Endothelial cell of umbilical vein (primary cell): ENCODE measurements around the gene PNKP. TPM values are rescaled to one million over a fixed set of nuclear protein-coding genes. Genes with fewer than 3 reads are reported as not detected.

Source experiments
- BruUV-seq: library from RNA; stranded (reverse); fragments of 400-500 nt; replicated peaks from 2 replicates; lab custom pipeline; 2021; lab: Mats Ljungman, UMichigan
- CTCF ChIA-PET: fragments of 300-600, 350-600 bp; sonication (Branson Sonifier 250); formaldehyde crosslinking; loops from one replicate; lab custom pipeline; 2021; ENCODE audit warnings: antibody characterized with exemption, inconsistent platforms; lab: Charles Lee
- POLR2A ChIA-PET: fragments of 300-600, 350-600 bp; sonication (Branson Sonifier 250); formaldehyde crosslinking; loops from one replicate; lab custom pipeline; 2021; ENCODE audit warnings: antibody characterized with exemption, inconsistent platforms; lab: Charles Lee
- DNase-seq: peaks from one replicate; pipeline ENCODE4 v3.0.0-alpha.2; 2011; ENCODE audit warnings: low read depth, low spot score
- FAIRE-seq: peaks from 2 replicates; lab custom pipeline; 2011; peaks lifted over from hg19 to GRCh38; lab: Jason Lieb, UNC
- H2AFZ ChIP-seq: 2 replicates; pipeline ENCODE4 v1.6.0; 2012; ENCODE audit warnings: low read depth, low read length, control low read depth, inconsistent platforms
- H3K27ac ChIP-seq: 2 replicates; pipeline ENCODE4 v1.5.1; 2011; ENCODE audit warnings: low read depth, mild to moderate bottlenecking, control low read depth, low read length, moderate library complexity; ENCODE audit not compliant: insufficient read depth
- H3K27me3 ChIP-seq, 2 experiments: 2 replicates each; pipeline versions ENCODE4 v1.6.0 to v1.6.1; 2011; ENCODE audit warnings: low read length in 2 of 2, mixed read lengths in 1 of 2; ENCODE audit not compliant: control insufficient read depth in 2 of 2, insufficient read depth in 2 of 2
- H3K36me3 ChIP-seq, 2 experiments: 2 replicates in 1 of 2; 3 replicates in 1 of 2; pipeline ENCODE4 v1.5.1; 2011; ENCODE audit warnings: low read length in 2 of 2, mild to moderate bottlenecking in 1 of 2, moderate library complexity in 1 of 2; ENCODE audit not compliant: control insufficient read depth in 2 of 2, insufficient read depth in 2 of 2; ENCODE audit errors: extremely low read depth in 1 of 2
- H3K4me1 ChIP-seq: 3 replicates; pipeline ENCODE4 v1.5.1; 2011; ENCODE audit warnings: mild to moderate bottlenecking, low read length; ENCODE audit not compliant: control insufficient read depth, insufficient read depth; ENCODE audit errors: extremely low read depth
- H3K4me2 ChIP-seq: 2 replicates; pipeline ENCODE4 v1.6.1; 2011; ENCODE audit warnings: low read length, control low read depth, mixed read lengths; ENCODE audit not compliant: insufficient read depth
- H3K4me3 ChIP-seq, 3 experiments: fragments of 200-600 bp in 1 of 3; sonication (generic), shearing (Covaris generic) in 1 of 3; replicated peaks in 1 of 3; 2 replicates each; pipeline ENCODE4 v1.5.1; 2011 to 2016; ENCODE audit warnings: control low read depth in 3 of 3, low read length in 3 of 3, mild to moderate bottlenecking in 2 of 3, inconsistent platforms in 1 of 3, low read depth in 1 of 3, moderate library complexity in 1 of 3; ENCODE audit not compliant: insufficient read depth in 1 of 3
- H3K79me2 ChIP-seq: 2 replicates; pipeline ENCODE4 v1.6.0; 2012; ENCODE audit warnings: low read length, inconsistent platforms; ENCODE audit not compliant: control insufficient read depth, insufficient read depth
- H3K9ac ChIP-seq: replicated peaks from 2 replicates; pipeline ENCODE3; 2011; ENCODE audit warnings: low read length, control low read depth; ENCODE audit not compliant: insufficient read depth; ENCODE audit errors: extremely low read depth
- H3K9me1 ChIP-seq: replicated peaks from 3 replicates; pipeline ENCODE4 v1.6.0; 2011; ENCODE audit warnings: mild to moderate bottlenecking, low read length; ENCODE audit not compliant: control insufficient read depth, insufficient read depth; ENCODE audit errors: extremely low read depth
- H3K9me3 ChIP-seq: replicated peaks from 2 replicates; pipeline ENCODE4 v1.5.1; 2012; ENCODE audit warnings: low read length, inconsistent platforms; ENCODE audit not compliant: control insufficient read depth, insufficient read depth
- H4K20me1 ChIP-seq: replicated peaks from 2 replicates; pipeline ENCODE3; 2011; ENCODE audit warnings: mild to moderate bottlenecking, low read length; ENCODE audit not compliant: control insufficient read depth, insufficient read depth; ENCODE audit errors: extremely low read depth
- EZH2 ChIP-seq: IDR thresholded peaks from 2 replicates; pipeline ENCODE4 v1.6.1; 2012; ENCODE audit warnings: borderline replicate concordance, low read depth, mild to moderate bottlenecking, moderate library complexity, low read length, inconsistent platforms; ENCODE audit not compliant: severe bottlenecking
- GATA2 ChIP-seq: IDR thresholded peaks from 2 replicates; pipeline ENCODE4 v1.7.0; 2011; ENCODE audit warnings: low read depth, mild to moderate bottlenecking, moderate library complexity, mixed read lengths, low read length; ENCODE audit not compliant: insufficient read length, insufficient read depth
- MYC ChIP-seq: IDR thresholded peaks from one replicate; pipeline ENCODE4 v1.6.1; 2011; ENCODE audit warnings: mild to moderate bottlenecking, low read depth, low read length
- POLR2A ChIP-seq: IDR thresholded peaks from 2 replicates; pipeline ENCODE4 v1.6.1; 2012; ENCODE audit warnings: low read depth, mild to moderate bottlenecking, control low read depth, low read length
- POLR2AphosphoS5 ChIP-seq: IDR thresholded peaks from 2 replicates; pipeline ENCODE4 v1.6.1; 2012; ENCODE audit warnings: low read depth, mild to moderate bottlenecking, control low read depth, low read length, moderate library complexity; ENCODE audit not compliant: insufficient read depth
- dilution Hi-C: fragments of 300-500 bp; cut with MboI; formaldehyde crosslinking; loops from one replicate; pipeline ENCODE4 v1.15.0; 2019; ENCODE audit warnings: low sequenced_read_pairs; ENCODE audit not compliant: extremely low pct_ligation_motif_present
- intact Hi-C: fragments of 100-400 bp; cut with micrococcal nuclease; formaldehyde crosslinking; loops from one replicate; pipeline ENCODE4 v1.10.0; 2022
- polyA plus RNA-seq, 4 experiments: library from polyadenylated mRNA; depleted of rRNA in 3 of 4; stranded (reverse) in 3 of 4; unstranded in 1 of 4; fragments of >200 nt; gene quantifications; 2 replicates each; pipeline versions ENCODE4 v1.2.1 to v1.2.3, GENCODE V29; 2011 to 2012; ENCODE audit warnings: missing spikeins in 1 of 4
- total RNA-seq: library from RNA; stranded (reverse); gene quantifications from 2 replicates; pipeline ENCODE4 v1.2.3, GENCODE V29; 2021
- TF ChIP-seq, protein P1 (sequence below), 2 donors: IDR thresholded peaks; 1 replicate in 1 of 2; 2 replicates in 1 of 2; pipeline ENCODE4 v1.5.1; 2011; ENCODE audit warnings: low read length in 2 of 2, mild to moderate bottlenecking in 2 of 2, moderate library complexity in 2 of 2, control low read depth in 1 of 2, inconsistent platforms in 1 of 2, low read depth in 1 of 2; ENCODE audit not compliant: insufficient read depth in 1 of 2; ENCODE audit errors: extremely low read depth in 1 of 2

PNKP gene
- total and polyA plus RNA-seq, 2 donors (not counting 3 experiments of a cell fraction or from before 2014, with no cell fraction given), result 39.4 to 112 TPM

DNA sequence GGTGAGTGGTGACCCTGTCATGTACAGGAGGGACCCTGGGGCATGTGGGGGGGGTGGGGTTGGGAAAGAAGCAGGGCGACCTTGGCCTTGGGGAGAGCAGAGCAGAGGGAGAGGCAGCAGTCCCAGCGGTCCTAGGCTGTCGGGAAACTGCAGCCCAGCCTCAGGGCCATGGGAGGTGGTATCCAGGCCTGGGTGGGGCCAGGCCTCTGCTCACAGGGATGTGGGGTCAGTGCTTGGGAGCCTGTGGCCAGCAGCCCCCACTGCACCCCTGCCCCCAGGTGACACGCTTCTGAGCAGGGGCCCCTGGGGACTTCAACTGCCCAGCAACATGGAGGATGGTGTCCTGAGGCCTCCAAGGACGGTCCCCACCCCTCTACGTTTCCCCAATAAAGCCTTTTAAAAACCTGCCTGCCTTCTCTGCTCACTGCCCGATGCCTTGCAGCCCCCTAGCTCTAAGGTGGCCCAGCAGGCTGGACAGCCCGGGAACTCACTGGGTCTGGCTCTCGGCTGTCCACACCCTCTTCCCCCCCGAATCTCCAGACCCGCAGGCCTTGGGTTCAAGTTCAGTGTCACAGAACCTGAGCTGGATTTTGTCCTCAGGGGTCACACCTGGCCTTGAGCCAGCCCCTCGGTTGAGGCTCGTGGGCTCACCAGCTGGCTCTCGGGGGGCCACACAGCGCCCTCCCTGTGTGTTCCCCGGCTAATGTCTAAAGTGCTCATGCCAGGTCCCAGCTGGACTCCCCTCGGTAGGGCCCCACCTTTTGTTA is 6.9 kb downstream of the PNKP start:
- FAIRE-seq (no peak), DNase-seq (no peak)
- intact Hi-C loops, result no loop called here
- no peaks in the 10 kb centered on the region for H4K20me1 ChIP-seq
- TF ChIP-seq GATA2, result no peak
- peak; percentile 7 for TF ChIP-seq POLR2AphosphoS5
- no peak overlapping the region for H3K4me2 ChIP-seq
- CTCF ChIA-PET, result no interaction called here
- BruUV-seq, result no TSS peak
- no peaks in the 10 kb centered on the region for H3K27me3 ChIP-seq
- H3K4me3 ChIP-seq, result no peak overlapping the region
- peaks cover 9% of the 10 kb centered on the region for H3K4me1 ChIP-seq
- dilution Hi-C loops, result no loop called here
- H2AFZ ChIP-seq, result no peak overlapping the region
- no peak overlapping the region for H3K9ac ChIP-seq
- peaks cover 15 to 60% of the 10 kb centered on the region in 2 experiments for H3K36me3 ChIP-seq
- no peak overlapping the region for H3K27ac ChIP-seq
- POLR2A ChIA-PET, result no interaction called here
- no peaks in the 10 kb centered on the region for H3K9me1 ChIP-seq
- H3K79me2 ChIP-seq, result peaks cover 15% of the 10 kb centered on the region
- no peaks in the 10 kb centered on the region for H3K9me3 ChIP-seq

DNA sequence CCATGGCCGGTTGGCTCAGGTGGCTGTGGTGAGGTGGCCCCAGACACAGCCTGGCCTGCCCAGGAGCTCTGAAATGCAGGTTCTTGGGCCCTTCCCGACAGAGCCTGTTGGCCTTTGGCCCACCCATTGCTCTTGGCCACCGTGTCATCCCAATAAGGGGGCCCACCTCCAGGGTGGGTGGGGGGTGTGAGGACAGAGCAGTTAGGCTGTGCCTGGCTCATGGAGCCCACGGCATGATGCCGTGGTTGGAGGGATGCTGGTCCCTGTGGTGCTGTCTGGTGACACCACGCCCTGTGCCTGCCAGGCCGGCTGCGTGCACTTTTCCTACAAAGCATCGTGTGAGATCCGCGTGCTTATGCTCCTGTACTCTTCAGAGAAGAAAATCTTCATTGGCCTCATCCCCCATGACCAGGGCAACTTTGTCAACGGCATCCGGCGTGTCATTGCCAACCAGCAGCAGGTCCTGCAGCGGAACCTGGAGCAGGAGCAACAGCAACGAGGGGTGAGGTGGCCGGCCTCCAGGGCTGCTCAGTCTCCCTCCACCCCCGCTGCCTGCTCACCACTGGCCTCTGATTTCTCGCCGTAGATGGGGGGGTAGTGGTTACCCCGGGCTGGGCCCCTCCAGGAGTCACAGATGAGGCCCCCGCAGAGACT is 7.6 kb downstream of the PNKP start:
- H3K36me3 ChIP-seq, result peaks cover 15 to 63% of the 10 kb centered on the region in 2 experiments
- no peaks in the 10 kb centered on the region for H4K20me1 ChIP-seq
- ChIA-PET POLR2A (interaction anchor here (1.3 kb wide), 1 partner anchor 10 kb away, joined by 4 read pairs; no protein-coding TSS in a partner anchor), CTCF (interaction anchor here (0.6 to 1.4 kb wide), 3 partner anchors 10 to 164 kb away, joined by 3 to 5 read pairs (median 3); no protein-coding TSS in a partner anchor)
- no peaks in the 10 kb centered on the region for H3K9me3 ChIP-seq
- TF ChIP-seq MYC, result no peak
- TF ChIP-seq EZH2, result no peak
- no peak for TF ChIP-seq POLR2A
- TF ChIP-seq, protein P1, sequence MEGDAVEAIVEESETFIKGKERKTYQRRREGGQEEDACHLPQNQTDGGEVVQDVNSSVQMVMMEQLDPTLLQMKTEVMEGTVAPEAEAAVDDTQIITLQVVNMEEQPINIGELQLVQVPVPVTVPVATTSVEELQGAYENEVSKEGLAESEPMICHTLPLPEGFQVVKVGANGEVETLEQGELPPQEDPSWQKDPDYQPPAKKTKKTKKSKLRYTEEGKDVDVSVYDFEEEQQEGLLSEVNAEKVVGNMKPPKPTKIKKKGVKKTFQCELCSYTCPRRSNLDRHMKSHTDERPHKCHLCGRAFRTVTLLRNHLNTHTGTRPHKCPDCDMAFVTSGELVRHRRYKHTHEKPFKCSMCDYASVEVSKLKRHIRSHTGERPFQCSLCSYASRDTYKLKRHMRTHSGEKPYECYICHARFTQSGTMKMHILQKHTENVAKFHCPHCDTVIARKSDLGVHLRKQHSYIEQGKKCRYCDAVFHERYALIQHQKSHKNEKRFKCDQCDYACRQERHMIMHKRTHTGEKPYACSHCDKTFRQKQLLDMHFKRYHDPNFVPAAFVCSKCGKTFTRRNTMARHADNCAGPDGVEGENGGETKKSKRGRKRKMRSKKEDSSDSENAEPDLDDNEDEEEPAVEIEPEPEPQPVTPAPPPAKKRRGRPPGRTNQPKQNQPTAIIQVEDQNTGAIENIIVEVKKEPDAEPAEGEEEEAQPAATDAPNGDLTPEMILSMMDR (IDR thresholded peaks at IDR 0.05; ENCODE audit: extremely low read depth in 1 of 2, insufficient read depth in 1 of 2, low read depth in 1 of 2, low read length in 2 of 2), result no peak
- no peak for TF ChIP-seq POLR2AphosphoS5
- peaks cover 9% of the 10 kb centered on the region for H3K4me1 ChIP-seq
- H3K4me2 ChIP-seq, result no peak overlapping the region
- H3K27ac ChIP-seq, result peak overlapping the region; percentile 58
- peaks cover 11% of the 10 kb centered on the region for H3K79me2 ChIP-seq
- H2AFZ ChIP-seq, result no peak overlapping the region
- H3K9ac ChIP-seq, result no peak overlapping the region
- DNase-seq (no peak), FAIRE-seq (no peak)
- H3K27me3 ChIP-seq, result no peaks in the 10 kb centered on the region
- H3K4me3 ChIP-seq, result no peak overlapping the region
- intact Hi-C loops, result no loop called here
- no peaks in the 10 kb centered on the region for H3K9me1 ChIP-seq
- BruUV-seq, result TSS peak; percentile 29
- dilution Hi-C loops, result no loop called here
